ENCODE measurements around the gene ELK1.

GRCh38 chrX:47621851-47622250, 28.5 kb downstream of the ELK1 start:
- TF ChIP-seq, protein P1, sequence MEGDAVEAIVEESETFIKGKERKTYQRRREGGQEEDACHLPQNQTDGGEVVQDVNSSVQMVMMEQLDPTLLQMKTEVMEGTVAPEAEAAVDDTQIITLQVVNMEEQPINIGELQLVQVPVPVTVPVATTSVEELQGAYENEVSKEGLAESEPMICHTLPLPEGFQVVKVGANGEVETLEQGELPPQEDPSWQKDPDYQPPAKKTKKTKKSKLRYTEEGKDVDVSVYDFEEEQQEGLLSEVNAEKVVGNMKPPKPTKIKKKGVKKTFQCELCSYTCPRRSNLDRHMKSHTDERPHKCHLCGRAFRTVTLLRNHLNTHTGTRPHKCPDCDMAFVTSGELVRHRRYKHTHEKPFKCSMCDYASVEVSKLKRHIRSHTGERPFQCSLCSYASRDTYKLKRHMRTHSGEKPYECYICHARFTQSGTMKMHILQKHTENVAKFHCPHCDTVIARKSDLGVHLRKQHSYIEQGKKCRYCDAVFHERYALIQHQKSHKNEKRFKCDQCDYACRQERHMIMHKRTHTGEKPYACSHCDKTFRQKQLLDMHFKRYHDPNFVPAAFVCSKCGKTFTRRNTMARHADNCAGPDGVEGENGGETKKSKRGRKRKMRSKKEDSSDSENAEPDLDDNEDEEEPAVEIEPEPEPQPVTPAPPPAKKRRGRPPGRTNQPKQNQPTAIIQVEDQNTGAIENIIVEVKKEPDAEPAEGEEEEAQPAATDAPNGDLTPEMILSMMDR (IDR thresholded peaks at IDR 0.05; ENCODE audit: insufficient read depth, low read length): no peak
- TF ChIP-seq POLR2AphosphoS5 (IDR thresholded peaks at IDR 0.05; ENCODE audit: low read depth): no peak

Data from HL-60 (cell line).